Left forelimb (tissue), 1 donor: ENCODE results near the gene PALLD.
"Not testable (repeated sequence)": the region's sequence is repeated elsewhere in the genome, so short reads cannot be mapped to it uniquely, and the experiment has no call there.

ENCODE experiments used
- DNase-seq: peaks from one replicate; pipeline ENCODE4 v3.0.0-alpha.2; 2018; ENCODE audit warnings: low spot score

PALLD gene

DNA sequence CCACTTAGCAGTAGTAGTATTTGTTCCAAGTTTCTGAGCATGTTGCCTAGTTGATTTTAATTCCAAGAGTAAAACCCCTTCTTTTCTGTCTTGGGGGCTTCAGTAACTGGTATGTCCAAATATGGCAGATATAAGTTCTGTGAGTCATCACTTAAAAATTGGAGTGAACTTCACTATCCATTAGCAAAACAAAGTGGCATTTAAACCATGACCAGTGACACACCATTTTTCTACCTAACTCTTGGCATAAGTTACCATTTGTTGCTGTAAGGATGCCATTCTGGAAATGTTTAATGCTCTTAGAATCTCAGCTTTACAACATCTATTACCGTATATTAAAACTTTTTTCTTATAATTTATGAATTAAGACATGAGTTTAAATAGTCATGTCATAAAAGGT is 411.2 kb downstream of the PALLD start:
- DNase-seq: no peak

GRCh38 chr4:168908851-168909273 is 412.0 kb downstream of the PALLD start:
- DNase-seq: no peak

DNA sequence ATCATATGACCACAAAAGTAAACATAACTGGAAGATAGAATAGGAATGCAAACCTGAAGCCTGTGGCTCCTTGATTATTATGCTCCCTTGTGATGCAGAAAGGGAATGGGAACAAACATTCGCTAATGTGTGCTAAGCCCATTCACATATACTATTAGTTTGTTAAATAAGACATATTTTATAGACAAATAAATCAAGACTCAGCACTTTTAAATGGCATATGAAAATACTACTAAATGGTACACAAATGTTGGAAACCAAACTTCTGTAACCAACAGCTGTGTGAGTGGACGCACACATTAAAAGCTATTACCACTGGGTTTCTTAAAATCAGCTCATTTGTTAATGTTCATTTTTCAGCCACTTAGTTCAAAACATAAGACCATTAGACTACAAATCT is 417.2 kb downstream of the PALLD start:
- no peak for DNase-seq

DNA sequence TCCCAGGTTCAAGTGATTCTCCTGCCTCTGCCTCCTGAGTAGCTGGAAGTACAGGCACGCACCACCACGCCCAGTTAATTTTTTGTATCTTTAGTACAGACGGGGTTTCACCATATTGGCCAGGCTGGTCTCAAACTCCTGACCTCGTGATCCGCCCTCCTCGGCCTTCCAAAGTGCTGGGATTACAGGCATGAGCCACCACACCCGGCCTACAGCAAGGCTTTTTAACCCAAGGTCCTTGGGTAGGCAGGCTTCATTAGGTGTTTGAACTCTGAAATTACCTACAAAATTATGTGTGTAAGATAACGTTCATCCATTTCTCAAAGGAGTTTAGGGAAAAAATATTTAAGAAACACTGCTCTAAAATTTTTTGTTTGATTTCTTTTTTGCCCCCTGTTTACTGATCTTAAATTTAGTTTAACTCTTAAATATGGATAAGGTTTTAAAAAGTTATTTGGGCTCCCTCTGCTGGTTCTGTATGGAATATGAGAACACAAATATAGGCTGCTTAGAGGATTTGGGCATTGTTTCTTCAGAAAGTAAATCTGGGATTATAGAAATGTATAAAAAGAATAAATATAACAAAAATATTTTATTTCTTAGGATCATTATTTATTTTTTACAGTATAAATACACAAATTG is 420.4 kb downstream of the PALLD start:
- no peak for DNase-seq

GRCh38 chr4:168919706-168920324 is 423.0 kb downstream of the PALLD start:
- DNase-seq: no peak

DNA sequence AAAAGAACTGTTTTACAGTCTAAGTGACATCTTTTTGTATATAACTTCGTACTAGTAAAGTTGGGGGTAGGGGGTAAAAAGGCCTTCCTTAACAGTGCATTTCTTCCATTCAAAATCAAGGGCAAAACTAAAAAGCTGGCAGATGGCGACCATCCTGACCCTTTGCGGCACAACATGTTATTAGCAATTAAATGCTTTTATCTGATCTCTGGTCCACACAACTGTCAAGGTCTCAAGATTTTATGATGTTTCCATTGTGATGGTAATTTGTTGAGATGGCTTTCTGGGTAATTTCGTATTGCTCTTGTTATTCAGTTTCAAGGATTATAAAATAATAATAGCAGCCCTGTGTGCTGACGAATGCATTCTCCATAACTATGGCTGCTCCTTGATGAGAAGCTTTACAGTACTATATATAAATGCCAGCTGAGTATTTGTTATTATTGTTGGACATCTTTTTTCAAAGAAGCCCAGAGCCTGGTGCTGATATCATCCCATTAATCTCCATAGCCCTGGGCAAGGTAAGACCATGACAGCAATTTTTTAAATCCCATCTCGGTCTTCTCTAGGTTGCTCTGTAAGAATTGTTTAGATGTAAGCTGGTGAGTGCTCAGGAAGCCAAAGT is 423.7 kb downstream of the PALLD start:
- DNase-seq: no peak

DNA sequence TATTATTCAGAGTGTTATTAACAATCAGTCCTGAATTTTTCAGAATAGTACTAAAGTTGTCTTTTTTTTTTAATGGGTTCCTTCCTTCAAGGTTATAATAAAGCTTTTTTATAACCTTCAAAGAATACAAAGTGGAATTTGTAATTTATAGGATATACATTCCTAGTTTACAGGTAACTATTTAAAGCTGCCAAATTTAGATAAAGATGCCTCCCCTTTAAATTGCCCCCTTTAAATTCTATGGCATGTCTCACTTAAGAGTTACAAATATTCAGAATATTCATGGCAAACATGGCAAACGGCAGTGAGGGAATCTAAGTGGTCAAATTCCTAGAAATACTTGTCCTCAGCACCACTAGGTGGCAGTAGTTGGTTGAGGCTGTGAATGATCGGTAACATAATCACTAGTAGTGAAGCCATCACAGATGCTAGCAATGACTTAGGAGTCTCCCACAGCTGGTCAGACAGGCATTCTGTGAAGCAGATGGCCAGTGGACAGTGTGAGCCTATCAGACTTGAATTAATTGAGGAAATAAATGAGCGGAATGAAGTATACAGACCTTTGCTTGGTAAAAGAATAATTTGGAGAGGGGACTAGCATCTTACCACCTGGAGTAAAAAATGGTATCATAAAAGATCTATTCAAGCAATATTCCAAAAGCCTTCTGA is 426.8 kb downstream of the PALLD start:
- DNase-seq: no peak

DNA sequence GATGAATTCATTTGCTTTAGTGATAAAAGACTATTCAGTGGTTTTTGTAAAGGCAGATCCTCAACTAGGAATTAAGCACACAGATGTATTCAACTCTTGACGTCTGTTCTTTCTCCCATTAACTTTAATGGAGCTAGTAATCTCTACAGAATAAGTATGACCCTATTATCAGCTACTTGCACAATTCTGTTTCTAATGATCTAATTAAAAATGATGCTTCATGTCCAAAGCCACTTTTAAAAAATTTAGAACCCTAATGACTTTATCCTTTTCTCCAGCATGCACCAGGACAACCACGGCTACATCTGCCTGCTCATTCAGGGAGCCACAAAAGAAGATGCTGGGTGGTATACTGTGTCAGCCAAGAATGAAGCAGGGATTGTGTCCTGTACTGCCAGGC is 427.8 kb downstream of the PALLD start:
- DNase-seq: no peak

GRCh38 chr4:168925789-168926490 is 429.1 kb downstream of the PALLD start:
- DNase-seq: no peak

DNA sequence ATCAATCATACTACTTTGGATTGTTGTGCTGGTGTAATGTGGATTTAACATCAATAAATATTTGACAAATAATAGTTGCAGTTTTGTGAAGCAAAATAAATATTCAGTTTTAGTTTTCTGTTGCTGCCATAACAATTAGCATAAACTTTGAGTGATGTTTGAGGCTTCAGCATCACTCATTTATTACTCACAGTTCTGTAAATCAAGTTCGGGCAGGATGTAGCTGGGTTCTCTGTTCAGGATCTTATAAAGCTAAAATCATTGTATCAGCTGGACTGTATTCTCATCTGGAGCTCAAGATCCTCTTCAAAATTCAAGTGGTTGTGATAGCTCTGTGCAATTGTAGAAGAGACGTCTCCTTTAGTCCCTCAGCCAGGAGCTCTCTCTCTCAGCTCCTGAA is 431.5 kb downstream of the PALLD start:
- DNase-seq: no peak

- DNase-seq: no peak
These were observed 432.0 kb downstream of the PALLD start for GRCh38 chr4:168928875-168929274.

GRCh38 chr4:168930413-168931196 is 433.8 kb downstream of the PALLD start:
- DNase-seq: no peak

DNA sequence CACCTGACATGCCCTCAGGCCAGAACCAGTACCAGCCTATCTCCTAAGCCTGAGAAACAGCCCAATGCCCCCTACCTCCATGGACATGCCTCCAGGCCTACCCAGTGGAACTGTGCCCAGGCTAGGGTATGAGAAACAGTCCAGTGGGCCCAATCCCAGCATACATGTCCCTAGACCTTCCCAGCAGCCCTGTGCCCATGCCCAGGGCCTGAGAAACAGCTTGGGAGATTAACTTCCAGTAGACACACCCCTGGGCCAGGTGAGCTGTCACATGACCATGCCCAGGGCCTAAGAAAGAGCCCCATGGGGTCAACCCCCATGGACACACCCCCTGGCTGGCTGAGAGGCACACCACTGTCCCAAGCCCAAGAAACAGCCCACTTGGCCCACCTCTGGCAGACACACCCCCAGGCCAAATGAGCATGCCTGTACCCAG is 434.4 kb downstream of the PALLD start:
- DNase-seq: no peak

GRCh38 chr4:168932138-168932537 is 435.3 kb downstream of the PALLD start:
- no peak for DNase-seq

DNA sequence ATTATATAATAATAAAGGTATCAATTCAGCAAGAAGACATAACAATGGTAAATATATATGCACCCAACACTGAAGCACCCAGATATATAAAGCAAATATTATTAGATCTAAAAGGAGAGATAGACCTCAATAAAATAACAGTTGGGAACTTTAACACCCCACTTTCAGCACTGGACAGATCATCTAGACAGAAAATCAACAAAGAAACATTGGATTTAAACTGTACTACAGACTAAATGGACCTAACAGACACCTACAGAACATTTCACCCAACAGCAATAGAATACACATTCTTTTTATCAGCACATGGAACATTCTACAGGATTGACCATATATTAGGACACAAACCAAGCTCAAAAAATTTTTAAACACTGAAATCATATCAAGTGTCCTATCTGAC is 436.6 kb downstream of the PALLD start:
- no peak for DNase-seq

GRCh38 chr4:168937473-168937872 is 440.6 kb downstream of the PALLD start:
- DNase-seq: not testable (repeated sequence)

DNA sequence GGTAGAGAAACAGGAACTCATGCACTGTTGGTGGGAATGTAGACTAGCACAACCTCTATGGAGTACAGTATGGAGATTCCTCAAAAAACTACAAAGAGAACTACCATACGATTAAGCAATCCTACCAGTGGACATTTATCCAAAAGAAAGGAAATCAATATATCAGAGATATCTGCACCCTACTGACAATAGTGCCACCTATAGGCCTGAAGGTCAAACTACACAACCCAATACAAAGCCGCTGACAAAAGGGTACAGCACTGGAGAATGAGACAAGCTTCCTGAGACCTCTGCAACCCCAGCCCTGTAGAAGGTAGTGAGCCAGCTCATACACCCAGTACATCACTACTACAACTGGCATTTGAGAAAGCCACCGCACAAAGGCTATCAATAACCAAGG is 446.1 kb downstream of the PALLD start:
- DNase-seq: no peak

GRCh38 chr4:168945291-168945690 is 448.4 kb downstream of the PALLD start:
- no peak for DNase-seq

GRCh38 chr4:168952821-168953246 is 456.0 kb downstream of the PALLD start:
- DNase-seq: not testable (repeated sequence)

GRCh38 chr4:168955674-168956073 is 458.8 kb downstream of the PALLD start:
- DNase-seq: no peak

GRCh38 chr4:168960716-168961115 is 463.9 kb downstream of the PALLD start:
- DNase-seq: no peak
